SK-N-SH (cell line): ENCODE measurements around the gene TRIP4. TPM values are rescaled to one million over a fixed set of nuclear protein-coding genes. Genes with fewer than 3 reads are reported as not detected.

ENCODE experiments used
- CTCF ChIA-PET: fragments of 300-600, 350-600 bp; formaldehyde crosslinking; extraction: SDS; loops from one replicate; lab custom pipeline; 2021; lab: Yijun Ruan, JAX
- POLR2A ChIA-PET: fragments of 350-600 bp; sonication (Branson Sonifier 250); formaldehyde crosslinking; extraction: SDS; loops from one replicate; lab custom pipeline; 2020; ENCODE audit warnings: antibody characterized with exemption, inconsistent platforms; lab: Yijun Ruan, JAX
- DNase-seq: peaks from one replicate; pipeline ENCODE4 v3.0.0; 2012
- H2AFZ ChIP-seq: fragments of 200-600 bp; sonication (generic); 2 replicates; pipeline ENCODE4 v1.8.1; 2016; ENCODE audit warnings: antibody characterized with exemption, mild to moderate bottlenecking, low read depth
- H3F3A ChIP-seq: fragments of 200-600 bp; sonication (generic); replicated peaks from 2 replicates; pipeline ENCODE3; 2016; ENCODE audit warnings: antibody characterized with exemption, mild to moderate bottlenecking; ENCODE audit not compliant: insufficient read depth
- H3K27ac ChIP-seq, 2 experiments: fragments of 200-500 bp in 1 of 2; fragments of 200-600 bp in 1 of 2; sonication (Bioruptor generic) in 1 of 2; sonication (generic), shearing (Covaris generic) in 1 of 2; 2 replicates each; pipeline versions ENCODE4 v1.5.1 to v1.6.1; 2014 to 2016; ENCODE audit warnings: low read depth in 2 of 2, inconsistent platforms in 1 of 2, low read length in 1 of 2, mild to moderate bottlenecking in 1 of 2, mixed read lengths in 1 of 2
- H3K27me3 ChIP-seq: fragments of 200-600 bp; sonication (generic), shearing (Covaris generic); 2 replicates; pipeline ENCODE4 v1.6.1; 2016; ENCODE audit warnings: mixed run types; ENCODE audit not compliant: insufficient read depth
- H3K36me3 ChIP-seq, 2 experiments: fragments of 200-500 bp in 1 of 2; fragments of 200-600 bp in 1 of 2; sonication (Bioruptor generic) in 1 of 2; sonication (generic) in 1 of 2; replicated peaks in 1 of 2; 2 replicates each; pipeline versions ENCODE3 to v1.5.1; 2014 to 2016; ENCODE audit warnings: low read length in 1 of 2, mild to moderate bottlenecking in 1 of 2; ENCODE audit not compliant: insufficient read depth in 2 of 2, control insufficient read depth in 1 of 2
- H3K4me1 ChIP-seq, 2 experiments: fragments of 200-500 bp in 1 of 2; fragments of 200-600 bp in 1 of 2; sonication (Bioruptor generic) in 1 of 2; sonication (generic), shearing (Covaris generic) in 1 of 2; 2 replicates each; pipeline versions ENCODE4 v1.5.1 to v1.6.1; 2014 to 2016; ENCODE audit warnings: low read depth in 1 of 2, low read length in 1 of 2, mixed run types in 1 of 2; ENCODE audit not compliant: insufficient read depth in 2 of 2, control insufficient read depth in 1 of 2
- H3K4me2 ChIP-seq: fragments of 200-600 bp; sonication (generic), shearing (Covaris generic); 2 replicates; pipeline ENCODE4 v1.6.1; 2017; ENCODE audit warnings: mixed run types
- H3K4me3 ChIP-seq, 2 experiments: fragments of 200-500 bp in 1 of 2; fragments of 200-600 bp in 1 of 2; sonication (Bioruptor generic) in 1 of 2; sonication (generic), shearing (Covaris generic) in 1 of 2; 2 replicates each; pipeline versions ENCODE4 v1.5.1 to v1.8.1; 2014 to 2016; ENCODE audit warnings: low read depth in 2 of 2, inconsistent platforms in 1 of 2, low read length in 1 of 2, mild to moderate bottlenecking in 1 of 2, mixed read lengths in 1 of 2, moderate library complexity in 1 of 2
- H3K79me2 ChIP-seq: fragments of 200-600 bp; sonication (generic); 2 replicates; pipeline ENCODE4 v1.8.1; 2017; ENCODE audit warnings: mild to moderate bottlenecking; ENCODE audit not compliant: insufficient read depth
- H3K9ac ChIP-seq: fragments of 200-600 bp; sonication (generic); 2 replicates; pipeline ENCODE4 v1.6.1; 2017; ENCODE audit warnings: mixed run types
- H3K9me2 ChIP-seq: fragments of 200-600 bp; sonication (generic); 2 replicates; pipeline ENCODE4 v1.6.1; 2017; ENCODE audit warnings: mixed run types
- H3K9me3 ChIP-seq: fragments of 200-600 bp; sonication (generic); 2 replicates; pipeline ENCODE4 v1.6.1; 2017; ENCODE audit warnings: mixed run types, mild to moderate bottlenecking, moderate library complexity
- H4K20me1 ChIP-seq: fragments of 200-600 bp; sonication (generic); 2 replicates; pipeline ENCODE4 v1.6.1; 2017; ENCODE audit warnings: mild to moderate bottlenecking, mixed run types; ENCODE audit not compliant: insufficient read depth
- ELF1 ChIP-seq: IDR thresholded peaks from 2 replicates; pipeline ENCODE4 v1.4.0; 2012
- EP300 ChIP-seq, 2 experiments: IDR thresholded peaks; 2 replicates each; pipeline versions ENCODE4 v1.4.0 to v1.6.1; 2012; ENCODE audit warnings: borderline replicate concordance in 1 of 2, low read depth in 1 of 2, low read length in 1 of 2
- FOSL2 ChIP-seq: IDR thresholded peaks from 2 replicates; pipeline ENCODE4 v1.4.0; 2012; ENCODE audit warnings: low read depth, mild to moderate bottlenecking, moderate library complexity, borderline replicate concordance
- GATA2 ChIP-seq: sonication (generic); formaldehyde crosslinking; IDR thresholded peaks from 2 replicates; pipeline ENCODE4 v1.5.0; 2020; ENCODE audit warnings: mild to moderate bottlenecking, missing genetic modification reagents
- JUND ChIP-seq: IDR thresholded peaks from 2 replicates; pipeline ENCODE4 v1.4.0; 2012
- MEF2A ChIP-seq: IDR thresholded peaks from 2 replicates; pipeline ENCODE4 v1.4.0; 2012; ENCODE audit warnings: low read depth, borderline replicate concordance
- MXI1 ChIP-seq: IDR thresholded peaks from 2 replicates; pipeline ENCODE4 v1.6.1; 2012; ENCODE audit warnings: mild to moderate bottlenecking, low read depth, low read length, improper control_type of control experiment
- PBX3 ChIP-seq: IDR thresholded peaks from 2 replicates; pipeline ENCODE4; 2012
- POLR2AphosphoS5 ChIP-seq: IDR thresholded peaks from 2 replicates; pipeline ENCODE4 v1.6.1; 2012; ENCODE audit warnings: low read depth, low read length
- RFX5 ChIP-seq: IDR thresholded peaks from 2 replicates; pipeline ENCODE4 v1.6.1; 2012; ENCODE audit warnings: mild to moderate bottlenecking, improper control_type of control experiment, low read length
- SMC3 ChIP-seq: IDR thresholded peaks from 2 replicates; pipeline ENCODE4 v1.6.1; 2012; ENCODE audit warnings: low read depth, low read length, improper control_type of control experiment
- TEAD4 ChIP-seq: IDR thresholded peaks from 2 replicates; pipeline ENCODE4 v1.4.0; 2012; ENCODE audit warnings: mild to moderate bottlenecking, borderline replicate concordance; ENCODE audit not compliant: insufficient read depth
- USF1 ChIP-seq: IDR thresholded peaks from 2 replicates; pipeline ENCODE4 v1.4.0; 2012; ENCODE audit warnings: low read depth, borderline replicate concordance
- YY1 ChIP-seq: IDR thresholded peaks from 2 replicates; pipeline ENCODE4 v1.4.0; 2012; ENCODE audit warnings: low read depth, mild to moderate bottlenecking
- WGBS: methylation state at CpG from one replicate; pipeline ENCODE4 v1.1.6; 2017; ENCODE audit warnings: low lambda C conversion rate; 5-methylcytosine and 5-hydroxymethylcytosine counted together
- polyA plus RNA-seq, 3 experiments: library from polyadenylated mRNA; depleted of rRNA; stranded (reverse); fragments of >200 nt; gene quantifications; 2 replicates each; pipeline ENCODE4 v1.2.3, GENCODE V29; 2012
- TF ChIP-seq, protein P1 (sequence below): IDR thresholded peaks from 2 replicates; pipeline ENCODE4 v1.4.0; 2012; ENCODE audit warnings: low read depth, borderline replicate concordance
- TF ChIP-seq, protein P2 (sequence below): fragments of 200-600 bp; sonication (generic); IDR thresholded peaks from 2 replicates; pipeline ENCODE4 v1.6.1; 2017; ENCODE audit warnings: antibody characterized with exemption, mild to moderate bottlenecking, moderate library complexity
- TF ChIP-seq, protein P3 (sequence below): fragments of 150-350 bp; IDR thresholded peaks from 2 replicates; pipeline ENCODE4 v1.6.1; 2016; ENCODE audit warnings: mild to moderate bottlenecking, low read depth, low read length

TRIP4 gene
- polyA plus RNA-seq, 1 of the 3 experiments (the other 2 are of a cell fraction): 14.5 TPM

DNA sequence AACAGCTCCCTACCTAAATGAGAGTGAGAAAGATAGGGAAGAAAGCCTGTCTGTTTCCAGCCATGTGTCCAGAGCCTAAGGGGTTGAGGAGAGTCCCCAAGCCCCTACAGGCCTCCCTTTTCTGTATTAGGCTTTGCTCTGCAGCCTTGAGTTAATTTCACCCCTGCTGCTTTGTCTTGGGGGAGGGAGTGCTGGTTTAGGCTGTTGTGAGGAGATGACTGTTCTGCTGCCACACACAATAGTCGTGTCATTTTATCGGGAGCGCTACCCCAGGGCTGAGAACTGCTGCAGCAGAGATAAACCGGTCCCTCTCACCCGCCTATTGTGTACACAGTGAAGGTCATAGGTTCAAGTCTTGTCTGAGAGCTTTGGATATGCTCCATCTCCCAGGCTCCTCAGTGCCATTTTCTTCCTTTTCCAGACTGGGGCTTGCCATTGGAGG, 74.1 kb downstream of the TRIP4 start:
- ChIA-PET POLR2A (interaction anchor here (0.6 to 1.0 kb wide), 3 partner anchors 40 to 93 kb away, joined by 3 read pairs; no protein-coding TSS in a partner anchor), CTCF (interaction anchor here (1.3 to 1.4 kb wide), 2 partner anchors 87 to 192 kb away, joined by 3 to 4 read pairs; no protein-coding TSS in a partner anchor)
- Histone ChIP-seq H4K20me1 (peaks cover 53% of the 10 kb centered on the region), H3K79me2 (peaks cover 56% of the 10 kb centered on the region), H3K9me3 (no peaks in the 10 kb centered on the region), H3K27ac (peak overlapping the region; percentile 66 to 90), H3F3A (peaks cover 18% of the 10 kb centered on the region), H3K4me1 (peaks cover 18 to 20% of the 10 kb centered on the region in 2 experiments; a peak in 3 of 4 replicates), H3K9ac (peak overlapping the region; percentile 64; the same call in 1 of the 2 replicates), H3K4me3 (peak overlapping the region; percentile 64 to 68), H3K36me3 (peaks cover 3 to 13% of the 10 kb centered on the region in 2 experiments), H3K4me2 (peak overlapping the region; percentile 87), H3K27me3 (no peaks in the 10 kb centered on the region), H2AFZ (no peak overlapping the region), H3K9me2 (no peaks in the 10 kb centered on the region)
- WGBS: 23% methylated on average over 5 of the region's 5 CpGs
- peak; percentile 49 for DNase-seq
- peak; percentile 16; the same call in 1 of the 2 replicates for TF ChIP-seq MXI1
- TF ChIP-seq ELF1: no peak

GRCh38 chr15:64462492-64462891, 74.9 kb downstream of the TRIP4 start:
- H3F3A ChIP-seq: peaks cover 18% of the 10 kb centered on the region
- no peaks in the 10 kb centered on the region for H3K9me2 ChIP-seq
- peak overlapping the region in 1 of 2 experiments; percentile 90; a peak in 2 of 4 replicates for H3K27ac ChIP-seq
- H3K9me3 ChIP-seq: no peaks in the 10 kb centered on the region
- no peak for DNase-seq
- H3K36me3 ChIP-seq: peaks cover 6 to 8% of the 10 kb centered on the region in 2 experiments
- POLR2A ChIA-PET: interaction anchor here (0.6 kb wide), 1 partner anchor 51 kb away, joined by 3 read pairs; no protein-coding TSS in a partner anchor
- H3K27me3 ChIP-seq: no peaks in the 10 kb centered on the region
- H3K79me2 ChIP-seq: peaks cover 64% of the 10 kb centered on the region
- CTCF ChIA-PET: interaction anchor here (1.4 kb wide), 1 partner anchor 191 kb away, joined by 3 read pairs; no protein-coding TSS in a partner anchor
- TF ChIP-seq SMC3 (no peak), YY1 (no peak), RFX5 (no peak), TEAD4 (no peak), MEF2A (no peak), USF1 (no peak), GATA2 (no peak), POLR2AphosphoS5 (no peak), PBX3 (no peak), FOSL2 (no peak), JUND (no peak), ELF1 (no peak), EP300 (IDR thresholded peaks at IDR 0.05; ENCODE audit: borderline replicate concordance in 1 of 2, low read depth in 1 of 2, low read length in 1 of 2) (no peak)
- TF ChIP-seq, protein P1, sequence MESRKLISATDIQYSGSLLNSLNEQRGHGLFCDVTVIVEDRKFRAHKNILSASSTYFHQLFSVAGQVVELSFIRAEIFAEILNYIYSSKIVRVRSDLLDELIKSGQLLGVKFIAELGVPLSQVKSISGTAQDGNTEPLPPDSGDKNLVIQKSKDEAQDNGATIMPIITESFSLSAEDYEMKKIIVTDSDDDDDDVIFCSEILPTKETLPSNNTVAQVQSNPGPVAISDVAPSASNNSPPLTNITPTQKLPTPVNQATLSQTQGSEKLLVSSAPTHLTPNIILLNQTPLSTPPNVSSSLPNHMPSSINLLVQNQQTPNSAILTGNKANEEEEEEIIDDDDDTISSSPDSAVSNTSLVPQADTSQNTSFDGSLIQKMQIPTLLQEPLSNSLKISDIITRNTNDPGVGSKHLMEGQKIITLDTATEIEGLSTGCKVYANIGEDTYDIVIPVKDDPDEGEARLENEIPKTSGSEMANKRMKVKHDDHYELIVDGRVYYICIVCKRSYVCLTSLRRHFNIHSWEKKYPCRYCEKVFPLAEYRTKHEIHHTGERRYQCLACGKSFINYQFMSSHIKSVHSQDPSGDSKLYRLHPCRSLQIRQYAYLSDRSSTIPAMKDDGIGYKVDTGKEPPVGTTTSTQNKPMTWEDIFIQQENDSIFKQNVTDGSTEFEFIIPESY: no peak
- TF ChIP-seq, protein P2, sequence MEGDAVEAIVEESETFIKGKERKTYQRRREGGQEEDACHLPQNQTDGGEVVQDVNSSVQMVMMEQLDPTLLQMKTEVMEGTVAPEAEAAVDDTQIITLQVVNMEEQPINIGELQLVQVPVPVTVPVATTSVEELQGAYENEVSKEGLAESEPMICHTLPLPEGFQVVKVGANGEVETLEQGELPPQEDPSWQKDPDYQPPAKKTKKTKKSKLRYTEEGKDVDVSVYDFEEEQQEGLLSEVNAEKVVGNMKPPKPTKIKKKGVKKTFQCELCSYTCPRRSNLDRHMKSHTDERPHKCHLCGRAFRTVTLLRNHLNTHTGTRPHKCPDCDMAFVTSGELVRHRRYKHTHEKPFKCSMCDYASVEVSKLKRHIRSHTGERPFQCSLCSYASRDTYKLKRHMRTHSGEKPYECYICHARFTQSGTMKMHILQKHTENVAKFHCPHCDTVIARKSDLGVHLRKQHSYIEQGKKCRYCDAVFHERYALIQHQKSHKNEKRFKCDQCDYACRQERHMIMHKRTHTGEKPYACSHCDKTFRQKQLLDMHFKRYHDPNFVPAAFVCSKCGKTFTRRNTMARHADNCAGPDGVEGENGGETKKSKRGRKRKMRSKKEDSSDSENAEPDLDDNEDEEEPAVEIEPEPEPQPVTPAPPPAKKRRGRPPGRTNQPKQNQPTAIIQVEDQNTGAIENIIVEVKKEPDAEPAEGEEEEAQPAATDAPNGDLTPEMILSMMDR: no peak
- TF ChIP-seq, protein P3, sequence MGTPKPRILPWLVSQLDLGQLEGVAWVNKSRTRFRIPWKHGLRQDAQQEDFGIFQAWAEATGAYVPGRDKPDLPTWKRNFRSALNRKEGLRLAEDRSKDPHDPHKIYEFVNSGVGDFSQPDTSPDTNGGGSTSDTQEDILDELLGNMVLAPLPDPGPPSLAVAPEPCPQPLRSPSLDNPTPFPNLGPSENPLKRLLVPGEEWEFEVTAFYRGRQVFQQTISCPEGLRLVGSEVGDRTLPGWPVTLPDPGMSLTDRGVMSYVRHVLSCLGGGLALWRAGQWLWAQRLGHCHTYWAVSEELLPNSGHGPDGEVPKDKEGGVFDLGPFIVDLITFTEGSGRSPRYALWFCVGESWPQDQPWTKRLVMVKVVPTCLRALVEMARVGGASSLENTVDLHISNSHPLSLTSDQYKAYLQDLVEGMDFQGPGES: no peak
- H3K9ac ChIP-seq: no peak overlapping the region
- peak overlapping the region; percentile 87 for H3K4me2 ChIP-seq
- H3K4me3 ChIP-seq: no peak overlapping the region; a peak in 1 of 4 replicates
- H4K20me1 ChIP-seq: peaks cover 60% of the 10 kb centered on the region
- H2AFZ ChIP-seq: no peak overlapping the region
- H3K4me1 ChIP-seq: peaks cover 18 to 20% of the 10 kb centered on the region in 2 experiments; a peak in 3 of 4 replicates
